ENCODE data around the gene VGF.

Gene VGF

GRCh38 chr7:101165958-101166647 is 734 bp upstream of the VGF start:
- TF ChIP-seq, protein P1, sequence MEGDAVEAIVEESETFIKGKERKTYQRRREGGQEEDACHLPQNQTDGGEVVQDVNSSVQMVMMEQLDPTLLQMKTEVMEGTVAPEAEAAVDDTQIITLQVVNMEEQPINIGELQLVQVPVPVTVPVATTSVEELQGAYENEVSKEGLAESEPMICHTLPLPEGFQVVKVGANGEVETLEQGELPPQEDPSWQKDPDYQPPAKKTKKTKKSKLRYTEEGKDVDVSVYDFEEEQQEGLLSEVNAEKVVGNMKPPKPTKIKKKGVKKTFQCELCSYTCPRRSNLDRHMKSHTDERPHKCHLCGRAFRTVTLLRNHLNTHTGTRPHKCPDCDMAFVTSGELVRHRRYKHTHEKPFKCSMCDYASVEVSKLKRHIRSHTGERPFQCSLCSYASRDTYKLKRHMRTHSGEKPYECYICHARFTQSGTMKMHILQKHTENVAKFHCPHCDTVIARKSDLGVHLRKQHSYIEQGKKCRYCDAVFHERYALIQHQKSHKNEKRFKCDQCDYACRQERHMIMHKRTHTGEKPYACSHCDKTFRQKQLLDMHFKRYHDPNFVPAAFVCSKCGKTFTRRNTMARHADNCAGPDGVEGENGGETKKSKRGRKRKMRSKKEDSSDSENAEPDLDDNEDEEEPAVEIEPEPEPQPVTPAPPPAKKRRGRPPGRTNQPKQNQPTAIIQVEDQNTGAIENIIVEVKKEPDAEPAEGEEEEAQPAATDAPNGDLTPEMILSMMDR (IDR thresholded peaks at IDR 0.05), result no peak
- peak overlapping the region; percentile 79 for H3K4me3 Mint-ChIP-seq
- H3K9me3 Mint-ChIP-seq, result no peaks in the 10 kb centered on the region
- no peaks in the 10 kb centered on the region for H3K36me3 Mint-ChIP-seq (ENCODE audit: low read depth)
- H3K27me3 Mint-ChIP-seq (ENCODE audit: low read depth, poor library complexity), result peaks cover 93% of the 10 kb centered on the region
- H3K4me1 Mint-ChIP-seq, result peaks cover 73% of the 10 kb centered on the region
- no peak overlapping the region for H3K27ac Mint-ChIP-seq
- DNase-seq, result no peak

- peak; percentile 85 for DNase-seq
- H3K36me3 Mint-ChIP-seq (ENCODE audit: low read depth), result peaks cover 10% of the 10 kb centered on the region
- H3K9me3 Mint-ChIP-seq, result no peaks in the 10 kb centered on the region
- H3K27ac Mint-ChIP-seq, result no peak overlapping the region
- TF ChIP-seq, protein P1 (IDR thresholded peaks at IDR 0.05), result no peak
- H3K27me3 Mint-ChIP-seq (ENCODE audit: low read depth, poor library complexity), result peaks cover 85% of the 10 kb centered on the region
- H3K4me1 Mint-ChIP-seq, result peaks cover 76% of the 10 kb centered on the region
- H3K4me3 Mint-ChIP-seq, result peak overlapping the region; percentile 56
These were observed 1.1 kb downstream of the VGF start for GRCh38 chr7:101164071-101164840.

- peaks cover 78% of the 10 kb centered on the region for H3K27me3 Mint-ChIP-seq (ENCODE audit: low read depth, poor library complexity)
- no peak for DNase-seq
- no peak overlapping the region for H3K27ac Mint-ChIP-seq
- H3K36me3 Mint-ChIP-seq (ENCODE audit: low read depth), result peaks cover 18% of the 10 kb centered on the region
- peaks cover 71% of the 10 kb centered on the region for H3K4me1 Mint-ChIP-seq
- peak overlapping the region; percentile 70 for H3K4me3 Mint-ChIP-seq
- no peaks in the 10 kb centered on the region for H3K9me3 Mint-ChIP-seq
- TF ChIP-seq, protein P1 (IDR thresholded peaks at IDR 0.05), result no peak
These were observed 1.9 kb downstream of the VGF start for GRCh38 chr7:101163279-101164070.

- Mint-ChIP-seq H3K4me1 (peaks cover 64% of the 10 kb centered on the region), H3K4me3 (peak overlapping the region; percentile 81), H3K9me3 (no peaks in the 10 kb centered on the region), H3K36me3 (ENCODE audit: low read depth) (peaks cover 22% of the 10 kb centered on the region), H3K27ac (no peak overlapping the region), H3K27me3 (ENCODE audit: low read depth, poor library complexity) (peaks cover 74% of the 10 kb centered on the region)
- TF ChIP-seq, protein P1 (IDR thresholded peaks at IDR 0.05), result no peak
- DNase-seq, result peak; percentile 72
These were observed 2.7 kb downstream of the VGF start for GRCh38 chr7:101162551-101163278.

DNA sequence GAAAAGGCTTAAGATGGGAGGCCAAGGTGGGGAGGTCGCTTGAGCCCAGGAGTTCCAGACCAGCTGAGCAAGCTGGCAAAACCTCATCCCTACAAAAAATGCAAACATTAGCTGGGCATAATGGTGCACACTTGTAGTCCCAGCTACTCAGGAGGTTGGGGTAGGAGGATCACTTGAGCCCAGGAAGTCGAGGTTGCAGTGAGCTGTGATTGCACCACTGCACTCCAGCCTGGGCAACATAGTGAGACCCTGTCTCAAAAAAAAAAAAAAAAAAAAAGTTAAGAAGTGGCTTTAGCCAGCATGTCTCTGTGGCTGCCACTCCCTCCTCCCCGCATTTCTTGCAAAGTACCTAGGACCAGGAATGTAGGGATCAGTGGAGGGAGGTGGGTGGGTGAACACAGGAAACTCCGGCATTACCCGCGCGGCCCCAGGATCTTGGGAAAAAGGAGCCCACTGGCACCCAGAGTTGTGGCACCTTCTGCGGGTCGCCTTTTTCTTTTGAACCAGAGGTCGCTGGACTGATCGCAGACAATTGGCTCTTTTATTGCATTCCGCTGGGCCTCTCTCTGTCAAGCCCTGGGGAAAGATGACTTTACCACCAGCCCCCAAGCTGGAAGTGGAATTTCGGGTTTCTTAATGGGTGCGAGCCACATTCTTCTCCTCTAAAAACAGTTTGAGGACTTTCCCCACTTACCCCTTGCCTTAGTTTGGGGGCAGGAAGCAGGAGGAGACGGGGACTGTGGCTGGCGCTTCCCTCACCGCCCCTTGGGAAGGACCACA is 3.5 kb downstream of the VGF start:
- Mint-ChIP-seq H3K36me3 (ENCODE audit: low read depth) (peaks cover 29% of the 10 kb centered on the region), H3K4me3 (peak overlapping the region; percentile 81), H3K27me3 (ENCODE audit: low read depth, poor library complexity) (peaks cover 66% of the 10 kb centered on the region), H3K27ac (no peak overlapping the region), H3K9me3 (no peaks in the 10 kb centered on the region), H3K4me1 (peaks cover 57% of the 10 kb centered on the region)
- no peak for DNase-seq
- TF ChIP-seq, protein P1 (IDR thresholded peaks at IDR 0.05), result no peak
